ENCODE results near the gene LIMCH1.

LIMCH1 gene

DNA sequence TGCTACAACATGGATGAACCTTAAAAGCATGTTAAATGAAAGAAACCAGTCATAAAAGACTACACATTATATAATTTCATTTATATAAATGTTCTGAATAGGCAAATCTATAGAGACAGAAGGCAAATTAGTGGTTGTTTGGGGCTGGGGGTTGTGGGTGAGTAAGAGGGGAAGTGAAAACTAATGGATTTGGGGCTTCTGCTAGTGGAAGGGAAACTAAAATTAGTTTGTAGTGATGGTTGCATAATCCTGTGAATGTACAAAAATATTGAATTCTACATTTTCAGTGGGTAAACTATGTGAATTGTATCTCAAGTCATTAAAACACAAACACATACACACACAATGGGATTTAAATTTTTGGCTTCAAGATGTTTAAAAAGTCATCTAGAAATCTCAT is 25.4 kb upstream of the LIMCH1 start:
- Histone ChIP-seq H3K4me2 (ENCODE audit: insufficient read depth, low read length, poor library complexity, severe bottlenecking) (no peak overlapping the region), H2AK5ac (ENCODE audit: low read depth, low read length) (no peak overlapping the region), H2BK15ac (ENCODE audit: low read length) (no peak overlapping the region), H3K79me1 (ENCODE audit: low read depth, low read length) (no peaks in the 10 kb centered on the region), H3K27ac (replicated peaks; ENCODE audit: low read length) (no peak overlapping the region), H4K8ac (ENCODE audit: low read depth, low read length) (no peak overlapping the region), H3K14ac (ENCODE audit: low read length) (no peak overlapping the region), H3K4ac (ENCODE audit: low read length) (no peak overlapping the region), H3K27me3 (ENCODE audit: control insufficient read depth in 3 of 3, insufficient read depth in 3 of 3, low read depth in 1 of 3, low read length in 3 of 3) (no peaks in the 10 kb centered on the region), H2AFZ (ENCODE audit: low read length) (no peak overlapping the region), H2BK5ac (ENCODE audit: low read length) (no peak overlapping the region), H3K9ac (ENCODE audit: low read depth, low read length, poor library complexity) (no peak overlapping the region), H4K91ac (ENCODE audit: low read depth, low read length, poor library complexity) (no peak overlapping the region), H2BK120ac (ENCODE audit: low read depth, low read length) (no peak overlapping the region), H3K9me3 (replicated peaks in 1 of 2; ENCODE audit: control insufficient read depth in 2 of 2, insufficient read depth in 1 of 2, low read depth in 1 of 2, low read length in 2 of 2) (no peaks in the 10 kb centered on the region), H2BK12ac (ENCODE audit: low read length) (no peak overlapping the region), H3K4me3 (ENCODE audit: low read length in 2 of 2) (no peak overlapping the region), H3K18ac (ENCODE audit: low read length) (no peak overlapping the region), H3K23ac (ENCODE audit: low read depth, low read length, poor library complexity) (no peak overlapping the region), H3K4me1 (ENCODE audit: control insufficient read depth in 2 of 2, insufficient read depth in 1 of 2, low read depth in 1 of 2, low read length in 2 of 2) (peaks cover 0 to 3% of the 10 kb centered on the region in 2 donors), H3K36me3 (replicated peaks in 1 of 2; ENCODE audit: control insufficient read depth in 2 of 2, insufficient read depth in 2 of 2, low read length in 2 of 2) (no peaks in the 10 kb centered on the region)
- DNase-seq (ENCODE audit: low spot score) = no peak

DNA sequence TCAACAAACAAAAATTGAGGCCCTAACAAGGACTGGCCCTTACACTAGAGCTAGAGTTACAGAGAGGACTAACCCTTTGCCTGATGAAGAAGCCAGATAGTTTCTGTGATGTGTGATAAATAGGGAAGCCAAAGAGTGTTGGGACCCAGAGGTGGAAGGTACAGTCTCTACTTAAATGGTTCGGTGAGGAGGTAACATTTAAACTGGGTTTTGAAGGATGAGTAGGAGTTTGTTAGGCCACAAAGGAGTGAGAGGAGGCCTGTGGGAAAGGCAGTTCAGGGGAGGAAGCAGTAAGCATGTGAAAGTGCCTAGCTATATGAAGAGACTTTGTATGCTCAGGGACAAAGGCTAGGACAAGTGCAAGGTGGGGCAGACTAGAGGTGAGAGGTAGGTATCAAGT is 23.8 kb upstream of the LIMCH1 start:
- WGBS, 2 donors (ENCODE audit: extremely low coverage in 2 of 2, insufficient read length in 2 of 2, insufficient replicate concordance in 1 of 2) = no CpG with 5 or more reads among the region's 1 CpG
- Histone ChIP-seq H3K9me3 (replicated peaks in 1 of 2; ENCODE audit: control insufficient read depth in 2 of 2, insufficient read depth in 1 of 2, low read depth in 1 of 2, low read length in 2 of 2) (no peaks in the 10 kb centered on the region), H2BK120ac (ENCODE audit: low read depth, low read length) (no peak overlapping the region), H2AFZ (ENCODE audit: low read length) (no peak overlapping the region), H3K4ac (ENCODE audit: low read length) (no peak overlapping the region), H3K27ac (replicated peaks; ENCODE audit: low read length) (no peak overlapping the region), H2BK15ac (ENCODE audit: low read length) (no peak overlapping the region), H3K9ac (ENCODE audit: low read depth, low read length, poor library complexity) (no peak overlapping the region), H3K4me2 (ENCODE audit: insufficient read depth, low read length, poor library complexity, severe bottlenecking) (no peak overlapping the region), H3K79me1 (ENCODE audit: low read depth, low read length) (no peaks in the 10 kb centered on the region), H4K91ac (ENCODE audit: low read depth, low read length, poor library complexity) (no peak overlapping the region), H4K8ac (ENCODE audit: low read depth, low read length) (no peak overlapping the region), H3K18ac (ENCODE audit: low read length) (no peak overlapping the region), H3K14ac (ENCODE audit: low read length) (no peak overlapping the region), H3K4me3 (ENCODE audit: low read length in 2 of 2) (no peak overlapping the region), H2BK12ac (ENCODE audit: low read length) (no peak overlapping the region), H3K23ac (ENCODE audit: low read depth, low read length, poor library complexity) (no peak overlapping the region), H2BK5ac (ENCODE audit: low read length) (no peak overlapping the region), H3K4me1 (ENCODE audit: control insufficient read depth in 2 of 2, insufficient read depth in 1 of 2, low read depth in 1 of 2, low read length in 2 of 2) (peaks cover 0 to 3% of the 10 kb centered on the region in 2 donors), H3K27me3 (ENCODE audit: control insufficient read depth in 3 of 3, insufficient read depth in 3 of 3, low read depth in 1 of 3, low read length in 3 of 3) (no peaks in the 10 kb centered on the region), H3K36me3 (replicated peaks in 1 of 2; ENCODE audit: control insufficient read depth in 2 of 2, insufficient read depth in 2 of 2, low read length in 2 of 2) (no peaks in the 10 kb centered on the region), H2AK5ac (ENCODE audit: low read depth, low read length) (no peak overlapping the region)
- DNase-seq (ENCODE audit: low spot score) = no peak

DNA sequence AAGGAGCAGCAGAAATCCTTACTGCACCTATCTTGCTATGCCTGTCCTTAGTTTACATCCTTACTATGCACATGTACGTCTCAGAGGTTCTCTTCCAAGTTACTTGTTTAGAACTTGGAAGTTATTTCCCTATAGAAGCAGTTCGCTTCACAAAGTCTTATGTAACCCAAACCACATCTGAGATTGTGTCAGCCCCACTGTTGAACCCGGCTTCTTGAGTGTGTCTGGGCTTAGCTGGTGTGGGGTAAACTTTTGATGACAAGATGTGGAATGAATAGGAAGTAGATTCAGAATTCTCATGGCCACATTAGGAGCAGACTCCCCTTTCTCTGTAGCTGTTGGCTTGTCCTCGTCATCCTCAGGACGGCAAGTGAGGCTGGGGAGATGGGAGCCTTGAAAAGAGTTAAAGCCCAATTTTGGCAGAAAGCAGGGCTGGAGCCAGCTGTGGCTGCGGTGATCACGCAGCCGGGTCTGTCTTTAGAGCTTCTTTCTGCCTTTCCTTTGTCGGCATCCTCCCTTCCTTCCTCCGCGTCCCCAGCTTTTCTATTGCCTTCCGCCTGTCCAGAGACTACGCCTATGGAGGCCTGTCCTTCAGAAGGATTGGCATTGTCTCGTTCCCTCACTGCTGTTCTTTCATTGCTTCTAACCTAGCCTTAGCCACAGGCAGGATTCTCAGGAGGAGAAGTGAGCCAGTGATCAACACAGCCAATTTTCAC is 23.0 kb upstream of the LIMCH1 start:
- no peak for DNase-seq (ENCODE audit: low spot score)
- Histone ChIP-seq H3K4me3 (ENCODE audit: low read length in 2 of 2) (no peak overlapping the region), H2BK5ac (ENCODE audit: low read length) (no peak overlapping the region), H3K36me3 (replicated peaks in 1 of 2; ENCODE audit: control insufficient read depth in 2 of 2, insufficient read depth in 2 of 2, low read length in 2 of 2) (no peaks in the 10 kb centered on the region), H3K4me2 (ENCODE audit: insufficient read depth, low read length, poor library complexity, severe bottlenecking) (no peak overlapping the region), H3K9me3 (replicated peaks in 1 of 2; ENCODE audit: control insufficient read depth in 2 of 2, insufficient read depth in 1 of 2, low read depth in 1 of 2, low read length in 2 of 2) (no peaks in the 10 kb centered on the region), H3K27ac (replicated peaks; ENCODE audit: low read length) (no peak overlapping the region), H4K91ac (ENCODE audit: low read depth, low read length, poor library complexity) (no peak overlapping the region), H3K27me3 (ENCODE audit: control insufficient read depth in 3 of 3, insufficient read depth in 3 of 3, low read depth in 1 of 3, low read length in 3 of 3) (no peaks in the 10 kb centered on the region), H3K9ac (ENCODE audit: low read depth, low read length, poor library complexity) (no peak overlapping the region), H2AK5ac (ENCODE audit: low read depth, low read length) (no peak overlapping the region), H2BK12ac (ENCODE audit: low read length) (no peak overlapping the region), H3K79me1 (ENCODE audit: low read depth, low read length) (no peaks in the 10 kb centered on the region), H2AFZ (ENCODE audit: low read length) (no peak overlapping the region), H3K4me1 (ENCODE audit: control insufficient read depth in 2 of 2, insufficient read depth in 1 of 2, low read depth in 1 of 2, low read length in 2 of 2) (peaks cover 0 to 3% of the 10 kb centered on the region in 2 donors), H3K4ac (ENCODE audit: low read length) (no peak overlapping the region), H3K23ac (ENCODE audit: low read depth, low read length, poor library complexity) (no peak overlapping the region), H2BK120ac (ENCODE audit: low read depth, low read length) (no peak overlapping the region), H2BK15ac (ENCODE audit: low read length) (no peak overlapping the region), H3K18ac (ENCODE audit: low read length) (no peak overlapping the region), H3K14ac (ENCODE audit: low read length) (no peak overlapping the region), H4K8ac (ENCODE audit: low read depth, low read length) (no peak overlapping the region)
- no CpG with 5 or more reads among the region's 14 CpGs for WGBS, 2 donors (ENCODE audit: extremely low coverage in 2 of 2, insufficient read length in 2 of 2, insufficient replicate concordance in 1 of 2)

DNA sequence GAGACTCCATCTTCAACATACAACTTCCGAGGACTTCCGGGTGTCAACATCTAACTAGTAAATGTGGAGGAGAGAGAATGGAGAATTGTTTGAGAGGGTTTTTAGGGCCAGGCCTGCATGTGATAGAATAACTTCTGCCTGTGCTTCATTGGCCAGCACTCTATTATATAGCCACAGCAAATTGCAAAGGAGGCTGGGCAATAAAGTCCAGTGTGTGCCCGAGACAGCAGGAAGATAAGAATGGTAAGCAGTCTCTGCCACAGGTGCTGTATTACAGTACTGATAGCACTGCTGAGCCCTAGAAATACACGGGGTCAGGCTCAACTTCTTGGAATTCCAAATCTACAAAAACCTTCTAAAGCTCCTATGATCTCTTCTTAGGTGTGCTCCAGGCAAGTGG is 20.8 kb upstream of the LIMCH1 start:
- H4K8ac ChIP-seq (ENCODE audit: low read depth, low read length) = no peak overlapping the region
- WGBS, 2 donors (ENCODE audit: extremely low coverage in 2 of 2, insufficient read length in 2 of 2, insufficient replicate concordance in 1 of 2) = no CpG with 5 or more reads among the region's 4 CpGs

More for the DNA sequence above, 20.8 kb upstream of the LIMCH1 start:
- Histone ChIP-seq H3K27me3 (ENCODE audit: control insufficient read depth in 3 of 3, insufficient read depth in 3 of 3, low read depth in 1 of 3, low read length in 3 of 3) (no peaks in the 10 kb centered on the region), H3K27ac (replicated peaks; ENCODE audit: low read length) (no peak overlapping the region), H3K9me3 (replicated peaks in 1 of 2; ENCODE audit: control insufficient read depth in 2 of 2, insufficient read depth in 1 of 2, low read depth in 1 of 2, low read length in 2 of 2) (no peaks in the 10 kb centered on the region), H3K23ac (ENCODE audit: low read depth, low read length, poor library complexity) (no peak overlapping the region), H3K18ac (ENCODE audit: low read length) (no peak overlapping the region), H2BK120ac (ENCODE audit: low read depth, low read length) (no peak overlapping the region), H2AFZ (ENCODE audit: low read length) (no peak overlapping the region), H3K9ac (ENCODE audit: low read depth, low read length, poor library complexity) (no peak overlapping the region), H3K4ac (ENCODE audit: low read length) (no peak overlapping the region), H3K79me1 (ENCODE audit: low read depth, low read length) (no peaks in the 10 kb centered on the region), H3K4me2 (ENCODE audit: insufficient read depth, low read length, poor library complexity, severe bottlenecking) (no peak overlapping the region), H3K14ac (ENCODE audit: low read length) (no peak overlapping the region), H3K36me3 (replicated peaks in 1 of 2; ENCODE audit: control insufficient read depth in 2 of 2, insufficient read depth in 2 of 2, low read length in 2 of 2) (no peaks in the 10 kb centered on the region), H2BK12ac (ENCODE audit: low read length) (no peak overlapping the region), H2BK5ac (ENCODE audit: low read length) (no peak overlapping the region), H3K4me1 (ENCODE audit: control insufficient read depth in 2 of 2, insufficient read depth in 1 of 2, low read depth in 1 of 2, low read length in 2 of 2) (peaks cover 0 to 3% of the 10 kb centered on the region in 2 donors), H4K91ac (ENCODE audit: low read depth, low read length, poor library complexity) (no peak overlapping the region), H2AK5ac (ENCODE audit: low read depth, low read length) (no peak overlapping the region), H3K4me3 (ENCODE audit: low read length in 2 of 2) (no peak overlapping the region), H2BK15ac (ENCODE audit: low read length) (no peak overlapping the region)
- no peak for DNase-seq (ENCODE audit: low spot score)
